ENCODE results near the gene FAM168A.
"Not testable (repeated sequence)": the region's sequence is repeated elsewhere in the genome, so short reads cannot be mapped to it uniquely, and the experiment has no call there.

DNA sequence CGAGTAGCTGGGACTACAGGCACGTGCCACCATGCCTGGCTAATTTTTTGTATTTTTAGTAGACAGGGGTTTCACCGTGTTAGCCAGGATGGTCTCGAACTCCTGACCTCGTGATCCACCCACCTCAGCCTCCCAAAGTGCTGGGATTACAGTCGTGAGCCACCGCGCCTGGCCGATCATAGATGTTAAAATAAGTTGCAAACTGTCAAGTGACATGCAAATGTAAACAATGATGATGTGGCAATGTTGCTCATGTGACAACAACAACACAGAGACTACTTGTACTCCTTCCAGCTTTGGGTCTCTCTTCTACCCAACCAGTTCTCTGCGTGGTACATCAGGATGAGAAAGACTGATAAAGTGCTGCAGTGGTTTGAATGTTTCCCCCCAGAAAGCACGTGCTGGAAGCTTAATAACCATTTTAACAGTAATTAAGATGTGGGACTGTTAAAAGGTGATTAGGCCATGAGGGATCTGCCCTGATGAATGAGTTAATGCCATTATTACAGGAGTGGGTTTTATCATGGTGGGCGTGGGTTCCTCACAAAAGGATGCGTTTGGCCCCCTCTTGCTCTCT lies 127.8 kb downstream of the FAM168A start:
- TF ChIP-seq, protein P1, sequence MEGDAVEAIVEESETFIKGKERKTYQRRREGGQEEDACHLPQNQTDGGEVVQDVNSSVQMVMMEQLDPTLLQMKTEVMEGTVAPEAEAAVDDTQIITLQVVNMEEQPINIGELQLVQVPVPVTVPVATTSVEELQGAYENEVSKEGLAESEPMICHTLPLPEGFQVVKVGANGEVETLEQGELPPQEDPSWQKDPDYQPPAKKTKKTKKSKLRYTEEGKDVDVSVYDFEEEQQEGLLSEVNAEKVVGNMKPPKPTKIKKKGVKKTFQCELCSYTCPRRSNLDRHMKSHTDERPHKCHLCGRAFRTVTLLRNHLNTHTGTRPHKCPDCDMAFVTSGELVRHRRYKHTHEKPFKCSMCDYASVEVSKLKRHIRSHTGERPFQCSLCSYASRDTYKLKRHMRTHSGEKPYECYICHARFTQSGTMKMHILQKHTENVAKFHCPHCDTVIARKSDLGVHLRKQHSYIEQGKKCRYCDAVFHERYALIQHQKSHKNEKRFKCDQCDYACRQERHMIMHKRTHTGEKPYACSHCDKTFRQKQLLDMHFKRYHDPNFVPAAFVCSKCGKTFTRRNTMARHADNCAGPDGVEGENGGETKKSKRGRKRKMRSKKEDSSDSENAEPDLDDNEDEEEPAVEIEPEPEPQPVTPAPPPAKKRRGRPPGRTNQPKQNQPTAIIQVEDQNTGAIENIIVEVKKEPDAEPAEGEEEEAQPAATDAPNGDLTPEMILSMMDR (IDR thresholded peaks at IDR 0.05; ENCODE audit: insufficient read depth, low read length, poor library complexity, severe bottlenecking): not testable (repeated sequence)
- not testable (repeated sequence) for TF ChIP-seq EZH2phosphoT487 (conservative IDR thresholded peaks at IDR 0.05; ENCODE audit: low read length)
